Heart right ventricle (tissue), 16 donors: Measurements from ENCODE around the gene TMEM229B. TPM values are rescaled to one million over a fixed set of nuclear protein-coding genes. Genes with fewer than 3 reads are reported as not detected.

Experiments used
- ATAC-seq, 8 donors: fragments of 200-7000 bp; cut with Tn5 transposase; one replicate each; pipeline ENCODE4 v1.9.1; 2020; ENCODE audit warnings: mild to moderate bottlenecking in 8 of 8, moderate library complexity in 8 of 8, moderate number of reproducible peaks in 1 of 8
- DNase-seq, 2 donors: peaks; one replicate each; pipeline ENCODE4 v3.0.0-alpha.2; 2020
- H3K27ac ChIP-seq, 10 donors: fragments of 200-600 bp; sonication (generic) in 2 of 10; one replicate each; pipeline versions ENCODE4 v1.5.0 to v1.8.0; 2020 to 2022; ENCODE audit warnings: mild to moderate bottlenecking in 3 of 10
- H3K27me3 ChIP-seq, 7 donors: fragments of 200-600 bp; one replicate each; pipeline ENCODE4 v1.8.0; 2021 to 2022; ENCODE audit warnings: mild to moderate bottlenecking in 2 of 7
- H3K36me3 ChIP-seq, 9 donors: fragments of 200-600 bp; sonication (generic) in 1 of 9; one replicate each; pipeline versions ENCODE4 v1.5.0 to v1.8.0; 2020 to 2022; ENCODE audit warnings: mild to moderate bottlenecking in 2 of 9
- H3K4me1 ChIP-seq, 9 donors: fragments of 200-600 bp; sonication (generic) in 1 of 9; one replicate each; pipeline versions ENCODE4 v1.5.0 to v1.8.0; 2020 to 2022; ENCODE audit warnings: mild to moderate bottlenecking in 4 of 9
- H3K4me3 ChIP-seq, 10 donors: fragments of 200-600 bp; sonication (generic) in 2 of 10; one replicate each; pipeline versions ENCODE4 v1.5.0 to v1.8.0; 2020 to 2022; ENCODE audit warnings: mild to moderate bottlenecking in 7 of 10, moderate library complexity in 2 of 10
- H3K9me3 ChIP-seq, 11 donors: fragments of 200-600 bp in 10 of 11; sonication (generic) in 2 of 11; one replicate each; pipeline versions ENCODE4 v1.5.0 to v1.8.0; 2013 to 2022; ENCODE audit warnings: mild to moderate bottlenecking in 2 of 11, control low read depth in 1 of 11, moderate library complexity in 1 of 11
- CTCF ChIP-seq, 9 donors: fragments of 200-600 bp; sonication (generic) in 2 of 9; IDR thresholded peaks; one replicate each; pipeline versions ENCODE4 v1.5.0 to v1.8.0; 2021 to 2022; ENCODE audit warnings: antibody characterized with exemption in 9 of 9, mild to moderate bottlenecking in 5 of 9, moderate library complexity in 1 of 9
- WGBS, 2 donors: extraction: QIAGEN DNeasy Blood & Tissue Kit; methylation state at CpG; one replicate each; pipeline ENCODE4 v1.1.7; 2013; ENCODE audit warnings: inconsistent platforms in 1 of 2; 5-methylcytosine and 5-hydroxymethylcytosine counted together
- intact Hi-C, 10 donors: fragments of 100-400 bp; cut with DNase I; formaldehyde crosslinking; loops; one replicate each; pipeline versions ENCODE4 v1.11.1 to v1.14.2; 2022
- polyA plus RNA-seq, 2 donors: library from polyadenylated mRNA; stranded (reverse); fragments of 200-250 nt; gene quantifications; one replicate each; pipeline ENCODE4 v1.2.3, GENCODE V29; 2013
- total RNA-seq, 10 donors: library from RNA; stranded (reverse); fragmentation: NEBNext Ultra II Directional in 3 of 10; extraction: Animal tissue kit (Norgen Biotek cat#: 25700) in 3 of 10; gene quantifications; one replicate each; pipeline versions ENCODE4 v1.2.1 to v1.2.4, GENCODE V29; 2021 to 2023
- donor health status: Arrhythmogenic right ventricular cardiomyopathy.
- donor health status: ischemic (EF 13 %, LVEDD 7.1; RV severe dilation, severe dysfunction).
- donor health status: healthy with polysubstance abuse.
- donor health status: DM: no; HTN: yes; CAD: no.
- donor health status: DM: no; HTN: no; CAD: no.
- donor health status: ischemic (EF 25% LVEDD 6.9; RV normal size, moderate dysfunction).
- donor health status: ischemic (EF 25% LVEDD 5.7; RV mildly dilated, moderate dysfunction).
- donor health status: healthy.
- donor health status: DM: yes; HTN: yes; CAD: no.
- donor health status: Ischemic cardiomyopathy.
- donor health status: ischemic (EF 35%, LVEDD 5.7; RV mildly dilated, moderate dysfunction).
- donor health status: nonischemic (EF 11% LVEDD 7.7; RV severe dilation, severe dysfunction).
- donor health status: DM: yes; HTN: yes; CAD: no.
- donor health status: PGD.
- donor health status: ischemic (EF 29% LVEDD 5.4; RV normal size, mild dysfunction).
- donor health status: nonischemic (EF 23%, LVEDD 6.1; RV moderate dilation, normal function).

The TMEM229B gene
- total and polyA plus RNA-seq, 12 donors = 0.51 to 5.9 (median 1.6) TPM

GRCh38 chr14:67492538-67492937 is 4.0 kb upstream of the TMEM229B start:
- Histone ChIP-seq H3K4me3 (no peak overlapping the region), H3K9me3 (peaks cover 0 to 18% (median 7%) of the 10 kb centered on the region in 11 donors), H3K27me3 (no peaks in the 10 kb centered on the region), H3K36me3 (no peaks in the 10 kb centered on the region), H3K4me1 (peaks cover 0 to 15% (median 5%) of the 10 kb centered on the region in 9 donors), H3K27ac (no peak overlapping the region)
- no peak for DNase-seq
- no peak for ATAC-seq
- 84 to 89% methylated on average over 3 of the region's 3 CpGs for WGBS, 2 donors
- TF ChIP-seq CTCF (IDR thresholded peaks at IDR 0.05) = no peak
- intact Hi-C loops = no loop called here

GRCh38 chr14:67491741-67492507 is 3.4 kb upstream of the TMEM229B start:
- ATAC-seq (peak in 2 of 8 donors; percentile 37 to 48), DNase-seq (peak; percentile 32 to 35)
- peaks cover 0 to 18% (median 7%) of the 10 kb centered on the region in 11 donors for H3K9me3 ChIP-seq
- no peaks in the 10 kb centered on the region for H3K27me3 ChIP-seq
- no peak overlapping the region for H3K27ac ChIP-seq
- H3K36me3 ChIP-seq = peaks cover 0 to 1% (median 0%) of the 10 kb centered on the region in 9 donors
- intact Hi-C loops = no loop called here
- H3K4me3 ChIP-seq = no peak overlapping the region
- no peak for TF ChIP-seq CTCF (IDR thresholded peaks at IDR 0.05)
- 39 to 46% methylated on average over 9 of the region's 9 CpGs for WGBS, 2 donors
- H3K4me1 ChIP-seq = peaks cover 0 to 22% (median 12%) of the 10 kb centered on the region in 9 donors

GRCh38 chr14:67491285-67491684 is 2.8 kb upstream of the TMEM229B start:
- peaks cover 0 to 7% (median 0%) of the 10 kb centered on the region in 9 donors for H3K36me3 ChIP-seq
- intact Hi-C loops = no loop called here
- no peak overlapping the region for H3K4me3 ChIP-seq
- no peak overlapping the region for H3K27ac ChIP-seq
- no peak for DNase-seq
- 84 to 87% methylated on average over 3 of the region's 3 CpGs for WGBS, 2 donors
- peaks cover 0 to 18% (median 7%) of the 10 kb centered on the region in 11 donors for H3K9me3 ChIP-seq
- TF ChIP-seq CTCF (IDR thresholded peaks at IDR 0.05) = no peak
- no peak for ATAC-seq
- no peaks in the 10 kb centered on the region for H3K27me3 ChIP-seq
- H3K4me1 ChIP-seq = peaks cover 0 to 26% (median 14%) of the 10 kb centered on the region in 9 donors

GRCh38 chr14:67490196-67490595 is 1.7 kb upstream of the TMEM229B start:
- intact Hi-C loops = no loop called here
- H3K36me3 ChIP-seq = peaks cover 0 to 15% (median 0%) of the 10 kb centered on the region in 9 donors
- DNase-seq (no peak), ATAC-seq (no peak)
- H3K27ac ChIP-seq = no peak overlapping the region
- H3K27me3 ChIP-seq = no peaks in the 10 kb centered on the region
- peaks cover 0 to 18% (median 7%) of the 10 kb centered on the region in 11 donors for H3K9me3 ChIP-seq
- no peak overlapping the region for H3K4me3 ChIP-seq
- TF ChIP-seq CTCF (IDR thresholded peaks at IDR 0.05) = no peak
- H3K4me1 ChIP-seq = peaks cover 0 to 34% (median 16%) of the 10 kb centered on the region in 9 donors
- WGBS, 2 donors = 80 to 85% methylated on average over 4 of the region's 4 CpGs
